SK-N-MC (cell line): ENCODE data around the gene APBA2.

Experiments used
- EZH2 ChIP-seq: fragments of 200-600 bp; sonication (generic); IDR thresholded peaks from one replicate; pipeline ENCODE4 v1.6.1; 2017; ENCODE audit warnings: antibody characterized with exemption
- FOXP2 ChIP-seq: optimal IDR thresholded peaks from 2 replicates; pipeline ENCODE3; 2011; ENCODE audit warnings: mild to moderate bottlenecking, moderate library complexity; ENCODE audit not compliant: insufficient read depth; ENCODE audit errors: extremely low read length, control extremely low read depth
- POLR2AphosphoS5 ChIP-seq: IDR thresholded peaks from 2 replicates; pipeline ENCODE4 v1.6.1; 2012; ENCODE audit warnings: mild to moderate bottlenecking, low read depth, low read length, borderline replicate concordance

DNA sequence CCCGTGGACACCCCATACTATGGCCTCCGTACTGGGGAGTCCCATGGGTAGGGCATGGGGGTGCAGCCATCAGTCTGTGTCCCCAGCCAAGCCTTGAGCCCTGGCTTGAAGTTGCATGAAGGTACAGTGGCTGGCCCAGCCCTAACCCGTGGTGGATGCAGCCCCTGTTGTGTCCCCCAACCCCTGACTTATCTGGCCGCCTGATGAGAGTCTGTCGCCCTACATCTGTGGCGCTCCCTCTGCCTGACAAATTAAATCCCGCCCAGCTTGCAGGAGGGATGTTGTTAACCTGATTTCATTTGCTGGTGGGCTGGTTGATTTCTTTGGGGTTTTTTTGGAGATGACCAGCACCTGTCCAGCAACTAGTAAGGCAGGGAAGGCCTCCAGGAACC lies 186.1 kb downstream of the APBA2 start:
- TF ChIP-seq POLR2AphosphoS5 = no peak
- no peak for TF ChIP-seq EZH2
- no peak for TF ChIP-seq FOXP2
